NCI-H446 treated with DMSO at 0.1 percent for 48 hours (cell line): ENCODE data around the gene EBF3.
"Not testable (repeated sequence)": the region's sequence is repeated elsewhere in the genome, so short reads cannot be mapped to it uniquely, and the experiment has no call there.

Experiments used
- DNase-seq: peaks from one replicate; lab custom pipeline; 2025; lab: John Stamatoyannopoulos, UW

The EBF3 gene

DNA sequence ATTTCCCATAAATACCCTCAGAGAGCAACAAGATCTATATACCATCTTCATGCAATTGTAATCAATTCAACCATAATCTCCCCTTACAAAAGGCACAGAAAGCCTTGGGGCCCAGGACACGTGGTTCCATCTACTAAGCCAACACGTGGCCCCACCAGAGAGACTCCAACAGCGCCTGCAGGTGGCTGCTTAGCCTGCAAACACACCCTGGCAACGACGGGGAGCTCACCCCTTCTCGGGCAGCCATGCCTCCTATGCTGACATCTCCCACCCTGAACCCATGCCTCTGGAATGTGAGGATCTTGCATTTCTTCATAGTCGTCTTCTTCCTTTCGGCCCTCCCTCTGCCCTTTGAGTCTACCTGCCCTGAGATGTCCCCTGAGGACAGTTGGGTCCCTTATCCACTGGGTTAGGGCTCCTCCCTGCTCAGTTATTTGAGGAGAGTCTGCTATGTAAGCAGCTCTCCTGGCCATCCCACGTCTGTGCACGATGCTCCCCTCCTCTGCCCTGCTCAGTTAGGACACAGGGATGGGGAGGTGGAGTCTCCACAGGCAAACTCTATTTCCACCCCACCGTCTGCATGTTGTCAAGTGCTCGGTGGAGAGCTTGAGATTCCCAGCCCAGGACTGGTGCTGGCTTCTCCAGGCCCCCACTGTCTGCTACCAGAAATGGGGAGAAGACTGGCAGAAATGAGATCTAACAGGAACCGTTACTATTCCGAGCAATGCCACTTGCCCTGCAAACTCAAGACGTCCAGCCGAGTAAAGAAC is 36.5 kb downstream of the EBF3 start:
- DNase-seq, result no peak

DNA sequence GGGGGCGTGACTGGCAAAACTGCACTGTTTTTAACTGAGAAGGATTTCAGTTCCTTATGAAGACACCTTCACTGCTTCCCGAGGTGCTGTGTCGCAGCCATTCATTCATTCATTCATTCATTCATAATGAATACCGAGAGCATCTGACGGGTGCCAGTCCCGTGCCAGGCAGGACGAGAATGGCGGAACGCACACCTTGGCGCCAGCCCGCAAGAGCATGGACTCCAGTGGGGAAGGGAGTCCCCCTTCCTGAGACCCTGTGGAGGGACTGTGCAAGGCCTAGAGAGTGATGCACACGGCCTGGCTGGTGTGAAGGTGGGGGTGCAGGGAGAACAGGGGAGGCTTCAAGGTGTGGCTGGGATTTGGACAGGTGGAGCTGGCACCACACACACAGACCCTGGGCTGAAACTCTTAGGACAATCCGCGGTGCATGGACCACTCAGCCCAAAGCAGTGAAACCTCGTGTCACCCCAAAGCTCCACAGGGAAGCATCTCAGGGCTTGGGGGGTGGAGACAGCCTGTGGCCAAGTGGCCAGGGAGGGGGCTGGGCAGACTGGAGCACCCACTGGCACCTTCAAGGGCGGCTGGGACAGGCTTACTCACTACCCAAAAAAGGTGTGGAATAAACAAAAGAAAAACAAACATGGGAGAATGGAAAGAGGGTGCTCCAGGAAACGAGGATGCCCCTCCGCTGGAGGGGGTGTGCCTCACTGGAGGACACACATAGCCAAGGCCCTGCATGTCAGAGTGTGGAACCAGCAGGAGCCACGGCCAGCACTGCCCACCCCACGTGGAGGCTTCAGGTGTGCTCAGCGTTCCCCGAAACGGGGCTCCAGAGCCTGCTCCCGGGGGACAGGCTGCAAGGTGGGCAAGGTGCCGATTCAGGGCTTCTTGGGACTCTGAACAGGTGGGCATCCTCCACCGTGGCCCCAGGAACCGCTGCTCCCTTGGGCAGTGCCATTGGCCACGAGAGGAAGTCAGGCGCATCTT is 37.7 kb downstream of the EBF3 start:
- no peak for DNase-seq

DNA sequence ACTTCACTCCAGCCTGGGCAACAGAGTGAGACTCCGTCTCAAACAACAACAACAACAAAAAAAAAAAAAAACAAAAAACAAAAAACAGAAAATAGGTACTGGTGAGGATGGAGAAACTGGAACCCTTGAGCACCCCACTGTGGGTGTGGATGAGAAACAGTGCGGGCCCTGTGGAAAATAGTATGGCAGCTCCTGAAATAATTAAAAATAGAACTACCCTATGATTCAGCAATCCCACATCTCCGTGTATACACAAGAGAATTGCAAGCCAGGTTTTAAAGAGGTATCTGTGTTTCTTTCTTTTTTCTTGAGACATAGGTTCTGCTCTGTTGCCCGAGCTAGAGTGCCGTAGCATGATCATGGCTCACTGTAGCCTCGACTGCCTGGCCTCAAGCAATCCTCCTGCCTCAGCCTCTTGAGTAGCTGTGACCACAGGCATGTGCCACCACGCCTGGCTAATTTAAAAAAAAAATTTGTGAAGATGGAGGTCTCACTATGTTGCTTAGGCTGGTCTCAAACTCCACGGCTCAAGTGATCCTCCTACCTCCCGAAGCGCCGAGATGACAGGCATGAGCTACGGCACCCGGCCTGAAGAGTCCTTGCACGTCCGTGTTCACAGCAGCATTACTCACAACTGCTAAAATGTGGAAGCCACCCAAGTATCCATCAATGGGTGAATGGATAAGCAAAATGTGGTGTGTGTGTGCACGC is 39.5 kb downstream of the EBF3 start:
- no peak for DNase-seq

GRCh38 chr10:129922598-129923123 is 41.4 kb downstream of the EBF3 start:
- DNase-seq, result no peak

DNA sequence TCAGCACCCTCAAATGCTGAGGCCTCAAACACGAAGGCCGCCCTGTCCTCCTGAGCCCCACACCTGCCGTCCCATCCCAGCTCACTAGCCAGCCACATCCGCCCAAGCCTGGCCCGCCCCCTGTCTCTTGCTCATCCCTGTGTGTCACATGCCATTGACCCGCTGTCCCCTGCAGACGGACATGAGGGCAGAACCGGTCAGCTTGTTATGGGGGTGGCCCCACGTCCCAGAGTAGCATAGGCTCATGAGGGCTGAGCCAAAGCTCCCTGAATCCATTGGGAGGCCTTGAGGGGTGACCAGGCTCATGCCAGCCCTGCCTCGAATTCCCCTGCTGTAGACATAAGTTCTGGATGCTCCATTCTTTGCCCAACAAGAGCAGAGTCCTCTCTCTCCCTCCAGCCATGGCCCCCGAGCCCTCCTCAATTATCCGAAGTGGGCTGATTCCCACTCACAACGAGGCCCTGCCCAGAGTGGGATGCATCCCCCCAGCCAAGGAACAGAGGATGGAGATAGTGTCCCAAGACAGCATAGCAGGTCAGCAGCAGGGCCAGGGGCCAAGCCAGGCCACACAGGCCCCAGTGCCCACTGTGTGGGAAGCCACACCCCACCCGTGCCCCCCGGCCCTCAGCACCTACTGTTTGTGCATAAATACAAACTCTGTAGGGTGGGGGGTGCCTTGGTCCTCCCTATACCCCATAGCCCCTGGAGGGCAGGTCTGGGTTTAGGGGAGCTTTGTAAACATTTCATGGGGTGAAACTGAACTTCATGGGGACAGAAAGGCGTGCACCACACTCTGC is 42.1 kb downstream of the EBF3 start:
- no peak for DNase-seq

- no peak for DNase-seq
Observed at GRCh38 chr10:129921065-129921670, 42.9 kb downstream of the EBF3 start.

DNA sequence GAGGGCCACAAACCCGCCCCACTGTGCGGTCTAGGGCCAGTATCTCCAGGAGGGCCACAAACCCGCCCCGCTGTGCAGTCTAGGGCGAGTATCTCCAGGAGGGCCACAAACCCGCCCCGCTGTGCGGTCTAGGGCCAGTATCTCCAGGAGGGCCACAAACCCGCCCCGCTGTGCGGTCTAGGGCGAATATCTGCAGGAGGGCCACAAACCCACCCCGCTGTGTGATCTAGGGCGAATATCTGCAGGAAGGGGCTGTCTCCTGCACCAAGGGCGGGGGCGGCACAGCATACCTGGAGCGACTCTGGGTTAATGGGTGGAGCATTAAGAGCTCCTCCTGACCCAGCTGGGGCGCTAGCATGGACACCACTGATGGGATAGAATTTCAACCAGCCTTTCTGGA is 43.9 kb downstream of the EBF3 start:
- DNase-seq, result not testable (repeated sequence)

GRCh38 chr10:129919358-129919757 is 44.7 kb downstream of the EBF3 start:
- no peak for DNase-seq

- no peak for DNase-seq
Observed at GRCh38 chr10:129918836-129919235, 45.2 kb downstream of the EBF3 start.

- DNase-seq, result no peak
Observed at GRCh38 chr10:129918401-129918800, 45.7 kb downstream of the EBF3 start.

- DNase-seq, result no peak
Observed at GRCh38 chr10:129917936-129918335, 46.1 kb downstream of the EBF3 start.

GRCh38 chr10:129916506-129916995 is 47.5 kb downstream of the EBF3 start:
- no peak for DNase-seq

DNA sequence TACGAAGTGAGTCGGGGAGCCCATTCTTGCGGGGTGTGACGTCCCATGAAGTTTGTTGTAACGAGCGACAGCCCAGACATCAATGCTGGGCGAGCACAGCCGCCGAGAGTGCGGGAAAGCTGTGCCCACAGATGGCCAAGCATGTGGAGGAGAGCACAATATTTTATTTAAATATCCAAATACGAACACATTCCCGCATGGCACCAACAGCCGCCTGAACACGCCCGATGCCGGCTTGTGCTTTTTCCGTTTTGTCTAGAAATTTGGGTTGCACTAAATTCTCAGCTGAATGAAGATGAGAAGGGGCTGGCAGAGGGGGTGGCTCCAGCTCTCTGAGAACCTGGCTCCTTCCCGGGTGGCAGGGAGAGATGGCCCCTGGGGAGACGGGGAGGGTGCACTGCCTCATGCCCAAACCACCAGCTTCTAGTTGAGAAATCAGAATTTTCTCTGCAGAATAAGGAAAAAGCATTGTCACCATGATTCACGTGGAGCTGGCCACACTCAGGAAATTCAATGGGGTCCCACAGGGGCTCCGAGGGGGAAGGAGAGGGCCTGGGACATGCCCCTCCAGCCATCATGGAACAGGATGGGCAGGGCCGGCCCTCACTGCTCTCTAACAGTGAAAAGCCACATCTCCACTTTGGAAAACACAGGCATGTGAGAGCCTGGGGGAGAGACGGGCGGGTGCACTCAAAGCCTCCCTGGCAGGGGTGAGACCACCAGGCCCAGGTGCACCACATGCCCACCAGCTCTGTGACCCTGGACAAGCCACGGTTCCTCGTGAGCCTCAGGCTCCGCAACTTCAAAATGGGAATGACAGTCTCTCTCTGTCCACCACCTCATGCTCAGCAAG is 48.3 kb downstream of the EBF3 start:
- no peak for DNase-seq

GRCh38 chr10:129914960-129915359 is 49.1 kb downstream of the EBF3 start:
- no peak for DNase-seq

- no peak for DNase-seq
Observed at GRCh38 chr10:129914153-129914855, 49.8 kb downstream of the EBF3 start.

GRCh38 chr10:129912986-129913695 is 50.9 kb downstream of the EBF3 start:
- no peak for DNase-seq

DNA sequence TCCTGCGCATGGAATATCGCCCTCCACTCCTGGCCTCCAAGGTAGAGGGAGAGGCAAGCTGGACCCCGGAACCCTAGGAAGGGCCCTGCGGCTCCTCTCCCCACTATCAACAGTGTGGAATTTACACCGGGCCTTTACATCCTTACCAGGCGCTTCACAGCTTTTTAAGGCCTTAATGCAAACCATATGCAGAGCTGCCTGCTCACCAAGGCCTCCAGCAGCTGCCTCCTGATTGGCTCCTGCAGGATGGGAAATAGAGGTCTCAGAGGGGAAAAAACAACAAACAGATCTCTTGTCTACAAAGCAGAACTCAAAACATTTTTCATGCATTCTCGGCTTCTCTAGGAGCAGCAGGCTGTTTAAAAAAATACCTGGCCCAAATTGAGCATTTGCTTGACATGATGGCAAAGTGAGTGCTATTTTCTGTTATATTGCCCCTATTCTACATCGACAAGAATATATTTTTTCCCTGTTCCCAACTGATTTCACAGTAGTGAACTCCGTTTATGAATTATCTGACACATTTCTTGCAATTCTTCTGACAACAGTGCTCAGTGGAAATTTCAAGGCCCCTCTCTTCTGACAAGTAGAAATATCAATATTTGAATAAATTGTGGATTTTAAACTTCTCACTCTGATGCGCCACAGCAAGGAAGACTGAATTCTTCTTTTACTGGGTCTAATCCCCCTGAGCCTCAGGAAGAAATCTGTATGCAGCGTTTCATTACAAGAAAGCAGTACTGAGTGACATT is 51.7 kb downstream of the EBF3 start:
- DNase-seq, result no peak
